ENCODE data around the gene NAMPT. TPM values are rescaled to one million over a fixed set of nuclear protein-coding genes. Genes with fewer than 3 reads are reported as not detected.

NAMPT gene
- total RNA-seq, 1 donor from 2014 or later = 153 TPM

- no peak for DNase-seq (ENCODE audit: low spot score)
- TF ChIP-seq CTCF (IDR thresholded peaks at IDR 0.05; ENCODE audit: unreplicated experiment) = no peak
- no peaks in the 10 kb centered on the region for H3K4me1 Mint-ChIP-seq (ENCODE audit: unreplicated experiment)
- H3K36me3 Mint-ChIP-seq (ENCODE audit: low read depth, unreplicated experiment) = peaks cover 32% of the 10 kb centered on the region
- peak overlapping the region; percentile 20 for H3K27ac Mint-ChIP-seq (ENCODE audit: unreplicated experiment)
- no peaks in the 10 kb centered on the region for H3K27me3 Mint-ChIP-seq (ENCODE audit: unreplicated experiment)
- H3K9me3 Mint-ChIP-seq (ENCODE audit: unreplicated experiment) = no peaks in the 10 kb centered on the region
- peak overlapping the region; percentile 14 for H3K4me3 Mint-ChIP-seq (ENCODE audit: unreplicated experiment)
Observed at GRCh38 chr7:106265133-106265532, 19.6 kb downstream of the NAMPT start.

GRCh38 chr7:106262221-106262881 is 22.4 kb downstream of the NAMPT start:
- no peak for DNase-seq (ENCODE audit: low spot score)
- Mint-ChIP-seq H3K27ac (ENCODE audit: unreplicated experiment) (no peak overlapping the region), H3K27me3 (ENCODE audit: unreplicated experiment) (no peaks in the 10 kb centered on the region), H3K9me3 (ENCODE audit: unreplicated experiment) (no peaks in the 10 kb centered on the region), H3K36me3 (ENCODE audit: low read depth, unreplicated experiment) (peaks cover 48% of the 10 kb centered on the region), H3K4me3 (ENCODE audit: unreplicated experiment) (no peak overlapping the region), H3K4me1 (ENCODE audit: unreplicated experiment) (peaks cover 5% of the 10 kb centered on the region)
- no peak for TF ChIP-seq CTCF (IDR thresholded peaks at IDR 0.05; ENCODE audit: unreplicated experiment)

GRCh38 chr7:106260136-106260561 is 24.6 kb downstream of the NAMPT start:
- Mint-ChIP-seq H3K9me3 (ENCODE audit: unreplicated experiment) (no peaks in the 10 kb centered on the region), H3K4me3 (ENCODE audit: unreplicated experiment) (peak overlapping the region; percentile 24), H3K4me1 (ENCODE audit: unreplicated experiment) (peaks cover 5% of the 10 kb centered on the region), H3K27ac (ENCODE audit: unreplicated experiment) (no peak overlapping the region), H3K27me3 (ENCODE audit: unreplicated experiment) (no peaks in the 10 kb centered on the region), H3K36me3 (ENCODE audit: low read depth, unreplicated experiment) (peaks cover 45% of the 10 kb centered on the region)
- TF ChIP-seq CTCF (IDR thresholded peaks at IDR 0.05; ENCODE audit: unreplicated experiment) = no peak
- no peak for DNase-seq (ENCODE audit: low spot score)

GRCh38 chr7:106258789-106259188 is 26.0 kb downstream of the NAMPT start:
- no peak for DNase-seq (ENCODE audit: low spot score)
- H3K27me3 Mint-ChIP-seq (ENCODE audit: unreplicated experiment) = no peaks in the 10 kb centered on the region
- TF ChIP-seq CTCF (IDR thresholded peaks at IDR 0.05; ENCODE audit: unreplicated experiment) = no peak
- no peaks in the 10 kb centered on the region for H3K9me3 Mint-ChIP-seq (ENCODE audit: unreplicated experiment)
- no peak overlapping the region for H3K27ac Mint-ChIP-seq (ENCODE audit: unreplicated experiment)
- H3K4me1 Mint-ChIP-seq (ENCODE audit: unreplicated experiment) = peaks cover 8% of the 10 kb centered on the region
- peaks cover 46% of the 10 kb centered on the region for H3K36me3 Mint-ChIP-seq (ENCODE audit: low read depth, unreplicated experiment)
- no peak overlapping the region for H3K4me3 Mint-ChIP-seq (ENCODE audit: unreplicated experiment)

GRCh38 chr7:106257752-106258151 is 27.0 kb downstream of the NAMPT start:
- H3K9me3 Mint-ChIP-seq (ENCODE audit: unreplicated experiment) = no peaks in the 10 kb centered on the region
- H3K36me3 Mint-ChIP-seq (ENCODE audit: low read depth, unreplicated experiment) = peaks cover 53% of the 10 kb centered on the region
- no peak overlapping the region for H3K4me3 Mint-ChIP-seq (ENCODE audit: unreplicated experiment)
- H3K4me1 Mint-ChIP-seq (ENCODE audit: unreplicated experiment) = peaks cover 8% of the 10 kb centered on the region
- no peak for DNase-seq (ENCODE audit: low spot score)
- peak overlapping the region; percentile 48 for H3K27ac Mint-ChIP-seq (ENCODE audit: unreplicated experiment)
- no peaks in the 10 kb centered on the region for H3K27me3 Mint-ChIP-seq (ENCODE audit: unreplicated experiment)
- no peak for TF ChIP-seq CTCF (IDR thresholded peaks at IDR 0.05; ENCODE audit: unreplicated experiment)
